A673 (cell line): ENCODE data around the gene OSBPL3.

Experiments
- CTCF ChIP-seq: fragments of 300-800, 200-600 bp; sonication (generic); conservative IDR thresholded peaks from 2 replicates; pipeline ENCODE4 v1.5.1; 2017; ENCODE audit warnings: low read depth, mild to moderate bottlenecking, antibody characterized with exemption, low read length, moderate library complexity, mixed read lengths
- EZH2 ChIP-seq: fragments of 200-600 bp; sonication (generic); IDR thresholded peaks from 2 replicates; pipeline ENCODE4 v1.6.1; 2017; ENCODE audit warnings: borderline replicate concordance, low read depth, mild to moderate bottlenecking, mixed read lengths, antibody characterized with exemption, low read length; ENCODE audit not compliant: poor library complexity, severe bottlenecking

DNA sequence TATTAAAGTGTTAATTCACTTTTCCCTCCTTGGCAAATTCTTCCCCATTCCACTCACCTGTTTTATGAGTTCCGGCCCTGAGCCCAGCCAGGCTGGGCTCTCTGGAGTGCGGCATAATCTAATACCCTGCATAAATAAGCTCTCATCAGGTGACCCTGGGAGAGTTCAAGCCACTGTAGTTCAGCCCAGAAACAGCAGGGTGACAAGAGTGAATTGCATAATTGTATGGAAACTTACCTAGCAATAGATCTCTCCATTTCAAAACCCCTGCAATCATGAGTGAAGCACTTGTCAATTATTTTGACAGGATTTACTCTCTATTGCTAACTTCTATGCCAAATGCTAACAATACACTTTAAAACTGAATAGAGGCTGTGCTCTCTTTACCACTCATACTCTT is 94.7 kb downstream of the OSBPL3 start:
- no peak for TF ChIP-seq CTCF
- TF ChIP-seq EZH2 = no peak
